GM18520 (cell line): ENCODE data around the gene CCDC171.
"Not testable (repeated sequence)": the region's sequence is repeated elsewhere in the genome, so short reads cannot be mapped to it uniquely, and the experiment has no call there.

Source experiments
- ATAC-seq: cut with Tn5 transposase; IDR thresholded peaks from one replicate; pipeline ENCODE4 v1.9.1; 2021; ENCODE audit not compliant: unreplicated experiment

CCDC171 gene

DNA sequence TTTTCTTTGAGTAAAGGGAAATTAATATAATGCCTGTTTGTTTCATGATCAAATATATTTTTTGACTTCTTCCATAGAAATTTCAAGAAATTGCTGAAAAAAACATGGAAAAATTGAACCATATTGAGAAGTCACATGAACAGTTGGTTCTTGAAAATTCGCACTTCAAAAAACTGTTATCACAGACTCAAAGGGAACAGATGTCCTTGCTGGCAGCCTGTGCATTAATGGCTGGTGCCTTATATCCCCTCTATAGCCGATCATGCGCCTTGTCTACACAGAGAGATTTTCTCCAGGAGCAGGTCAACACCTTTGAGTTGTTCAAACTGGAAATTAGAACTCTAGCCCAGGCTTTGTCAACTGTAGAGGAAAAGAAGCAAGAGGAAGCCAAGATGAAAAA, 191.4 kb downstream of the CCDC171 start:
- no peak for ATAC-seq

DNA sequence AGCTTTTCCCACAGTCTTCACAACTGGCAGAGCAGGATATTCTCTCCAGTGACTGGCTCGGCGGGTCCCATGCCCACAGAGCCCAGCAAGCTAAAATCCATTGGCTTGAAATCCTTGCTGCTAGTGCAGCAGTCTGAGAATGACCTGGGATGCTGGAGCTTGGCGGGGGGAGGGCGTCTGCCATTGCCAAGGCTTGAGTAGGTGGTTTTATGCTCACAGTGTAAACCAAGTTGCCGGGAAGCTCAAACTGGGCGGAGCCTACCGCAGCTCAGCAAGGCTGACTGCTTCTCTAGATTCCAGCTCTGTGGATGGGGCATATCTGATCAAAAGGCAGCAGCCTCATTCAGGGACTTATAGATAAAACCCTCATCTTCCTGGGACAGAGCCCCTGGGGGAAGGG, 194.1 kb downstream of the CCDC171 start:
- no peak for ATAC-seq

DNA sequence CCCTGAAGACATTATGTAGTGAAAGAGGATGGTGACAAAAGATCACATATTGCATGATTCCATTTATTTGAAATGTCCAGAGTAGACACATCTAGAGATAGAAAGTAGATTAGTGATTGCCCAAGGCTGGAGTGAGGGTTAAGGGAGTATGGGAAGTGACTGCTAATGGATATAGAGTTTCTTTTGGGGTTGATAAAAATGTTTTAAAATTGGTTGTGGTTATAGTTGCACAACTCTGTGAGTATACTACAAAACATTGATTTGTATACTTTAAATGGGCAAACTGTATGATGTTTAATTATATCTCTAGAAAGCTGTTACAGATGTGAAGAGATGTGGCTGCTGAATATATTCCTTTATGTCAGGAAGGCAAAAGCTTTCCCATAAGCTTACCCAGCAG, 202.8 kb downstream of the CCDC171 start:
- no peak for ATAC-seq

DNA sequence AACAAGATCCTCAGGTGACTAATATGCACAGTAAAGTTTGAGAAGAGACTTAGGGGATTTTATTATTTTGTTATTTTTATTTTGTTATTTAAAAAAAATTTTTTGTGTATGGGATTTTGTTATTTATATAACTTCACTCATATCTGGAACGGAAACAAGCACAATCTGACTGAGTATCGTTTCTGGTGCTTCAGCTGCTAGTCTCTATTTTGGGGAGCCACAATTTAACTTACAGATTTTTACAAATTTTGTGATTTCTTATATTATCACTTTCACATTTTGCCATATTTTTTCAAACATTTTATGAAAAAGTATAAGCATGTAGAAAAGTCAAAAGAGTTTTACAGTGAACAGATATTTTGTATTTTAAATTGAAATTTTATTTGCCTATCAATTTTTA, 208.7 kb downstream of the CCDC171 start:
- no peak for ATAC-seq

DNA sequence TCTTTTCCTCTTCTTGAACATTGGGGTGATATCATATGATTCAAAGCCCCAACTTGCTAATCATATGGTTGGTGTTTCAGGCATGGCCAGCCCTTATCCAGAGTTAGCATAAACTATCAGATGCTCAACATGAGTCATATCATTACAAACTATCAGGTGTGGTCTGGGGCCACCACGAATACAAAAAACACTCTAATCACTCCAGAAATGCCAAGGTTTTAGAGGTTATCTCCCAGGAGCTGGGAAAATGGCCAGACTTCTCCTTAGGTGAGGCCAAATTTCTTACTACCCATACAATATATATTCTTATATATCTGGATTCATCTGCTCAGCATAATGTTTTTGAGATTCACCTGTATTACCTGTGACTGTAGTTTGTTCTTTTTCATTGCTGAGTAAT, 210.5 kb downstream of the CCDC171 start:
- ATAC-seq = no peak

DNA sequence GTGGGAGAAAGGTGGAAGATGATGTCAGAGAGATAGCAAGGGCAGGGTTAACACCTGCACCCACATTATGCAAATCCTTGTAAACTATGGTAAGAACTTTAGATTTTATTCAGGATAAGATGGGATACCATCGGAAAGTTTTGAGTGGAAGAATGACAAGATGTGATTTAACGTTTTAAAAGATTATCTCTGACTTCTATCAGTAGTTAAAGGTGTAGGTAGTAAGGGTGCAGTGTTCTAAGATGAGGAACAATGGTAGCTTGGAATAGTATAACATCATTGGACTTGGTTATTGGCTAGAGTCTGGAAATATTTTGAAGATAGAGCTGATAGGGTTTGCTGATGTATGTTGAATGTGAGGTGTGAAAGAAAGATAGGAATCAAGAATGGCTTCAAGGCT, 211.3 kb downstream of the CCDC171 start:
- no peak for ATAC-seq

DNA sequence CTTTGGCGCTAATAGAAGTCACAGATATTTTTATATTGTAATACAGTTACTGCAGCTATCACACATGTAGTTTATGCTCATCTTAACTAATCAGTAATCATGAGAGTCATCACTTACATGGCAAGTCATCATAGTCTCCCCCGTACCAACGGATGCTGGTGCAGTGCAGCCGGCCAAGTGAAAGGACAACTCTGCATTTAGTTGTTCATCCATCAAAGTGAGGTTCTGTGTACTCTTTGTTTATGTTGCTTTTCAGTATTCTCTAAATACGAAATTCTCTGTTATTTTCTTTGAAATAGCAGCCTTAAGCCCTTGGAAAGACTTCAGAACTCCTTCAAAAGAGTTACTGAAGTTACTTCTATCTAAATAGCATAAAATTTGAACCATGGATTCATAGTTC, 216.7 kb downstream of the CCDC171 start:
- ATAC-seq = no peak

DNA sequence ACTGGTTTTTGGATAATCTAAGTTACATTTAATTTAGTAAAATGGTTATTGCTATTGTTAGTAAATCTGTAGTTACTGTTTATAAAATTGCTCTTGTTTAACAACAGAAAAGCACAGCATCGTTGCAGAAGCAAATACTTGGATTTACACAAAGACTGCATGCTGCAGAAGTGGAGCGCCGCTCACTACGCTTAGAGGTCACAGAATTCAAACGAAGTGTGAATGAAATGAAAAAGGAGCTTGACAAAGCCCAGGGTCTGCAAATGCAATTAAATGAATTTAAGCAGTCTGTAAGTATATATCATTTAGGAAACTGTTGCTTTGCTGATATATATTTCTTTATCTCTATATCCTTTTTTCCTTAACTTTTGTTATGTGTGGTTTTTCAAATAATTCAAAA, 226.0 kb downstream of the CCDC171 start:
- ATAC-seq = no peak

DNA sequence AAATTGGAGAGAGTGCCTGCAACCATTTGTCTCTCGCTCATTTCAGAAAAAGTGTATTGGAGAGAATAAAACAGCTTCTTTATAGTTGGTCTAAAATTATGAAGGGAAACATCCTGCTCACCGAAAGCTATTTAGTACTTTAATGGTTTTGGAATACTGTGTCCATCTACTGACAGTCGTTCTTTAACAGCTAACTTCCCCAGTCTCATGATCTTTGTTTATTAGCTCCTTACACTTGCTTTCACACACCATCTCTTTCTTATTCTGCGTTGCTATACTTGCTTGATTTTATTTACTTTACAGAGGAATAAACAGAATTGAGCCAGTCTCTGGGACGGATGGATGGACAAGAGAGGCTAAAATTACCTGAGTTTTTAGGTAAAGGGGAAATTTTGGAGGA, 229.3 kb downstream of the CCDC171 start:
- ATAC-seq = no peak

DNA sequence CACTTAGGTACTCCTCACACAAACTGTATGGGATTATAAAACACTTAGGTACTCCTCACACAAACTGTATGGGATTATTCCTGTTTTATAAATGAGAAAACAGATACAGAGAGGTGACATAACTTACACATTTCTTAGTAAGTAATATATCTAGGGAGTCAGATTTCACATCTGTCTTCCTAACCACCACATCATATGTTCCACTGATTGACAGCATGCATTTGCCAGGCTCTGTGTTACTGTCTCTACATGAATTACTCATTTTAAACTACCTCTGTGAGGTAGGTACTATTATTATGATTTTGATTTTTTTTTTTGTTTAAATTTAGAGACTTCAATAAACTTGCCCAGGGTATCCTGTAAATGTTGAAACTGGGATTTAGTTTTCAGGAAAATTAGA, 232.7 kb downstream of the CCDC171 start:
- ATAC-seq = no peak

DNA sequence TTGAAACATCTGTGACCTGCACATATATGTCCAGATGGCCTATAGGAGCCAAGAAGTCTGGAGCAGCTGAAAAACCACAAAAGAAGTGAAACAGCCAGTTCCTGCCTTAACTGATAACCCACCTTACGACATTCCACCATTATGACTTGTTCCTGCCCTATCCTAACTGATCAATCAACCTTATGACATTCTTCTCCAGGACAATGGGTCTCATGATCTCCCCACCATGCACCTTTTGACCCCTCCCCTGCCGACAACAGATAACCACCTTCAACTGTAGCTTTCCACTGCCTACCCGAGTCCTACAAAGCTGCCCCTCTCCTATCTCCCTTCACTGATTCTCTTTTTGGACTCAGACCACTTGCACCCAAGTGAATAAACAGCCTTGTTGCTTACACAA, 233.8 kb downstream of the CCDC171 start:
- ATAC-seq = no peak

DNA sequence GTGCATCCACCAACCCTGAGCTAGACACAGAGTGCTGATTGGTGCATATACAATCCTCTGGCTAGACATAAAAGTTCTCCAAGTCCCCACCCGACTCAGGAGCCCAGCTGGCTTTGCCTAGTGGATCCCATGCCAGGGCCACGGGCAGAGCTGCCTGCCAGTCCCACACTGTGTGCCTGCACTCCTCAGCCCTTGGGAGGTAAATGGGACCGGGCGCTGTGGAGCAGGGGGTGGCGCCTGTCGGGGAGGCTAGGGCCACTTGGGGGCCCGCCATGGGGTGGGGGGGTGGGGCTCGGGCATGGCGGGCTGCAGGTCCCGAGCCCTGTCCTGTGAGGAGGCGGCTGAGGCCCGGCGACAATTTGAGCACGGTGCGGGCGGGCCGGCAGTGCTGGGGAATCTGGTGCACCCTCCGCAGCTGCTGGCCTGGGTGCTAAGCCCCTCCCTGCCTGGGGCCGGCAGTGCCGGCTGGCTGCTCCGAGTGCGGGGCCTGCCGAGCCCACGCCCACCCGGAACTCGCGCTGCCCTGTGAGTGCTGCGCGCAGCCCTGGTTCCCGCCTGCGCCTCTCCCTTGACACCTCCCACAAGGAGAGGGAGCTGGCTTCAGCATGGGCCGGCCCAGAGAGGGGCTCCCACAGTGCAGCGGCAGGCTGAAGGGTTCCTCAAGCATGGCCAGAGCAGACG, 257.5 kb downstream of the CCDC171 start:
- ATAC-seq = not testable (repeated sequence)

DNA sequence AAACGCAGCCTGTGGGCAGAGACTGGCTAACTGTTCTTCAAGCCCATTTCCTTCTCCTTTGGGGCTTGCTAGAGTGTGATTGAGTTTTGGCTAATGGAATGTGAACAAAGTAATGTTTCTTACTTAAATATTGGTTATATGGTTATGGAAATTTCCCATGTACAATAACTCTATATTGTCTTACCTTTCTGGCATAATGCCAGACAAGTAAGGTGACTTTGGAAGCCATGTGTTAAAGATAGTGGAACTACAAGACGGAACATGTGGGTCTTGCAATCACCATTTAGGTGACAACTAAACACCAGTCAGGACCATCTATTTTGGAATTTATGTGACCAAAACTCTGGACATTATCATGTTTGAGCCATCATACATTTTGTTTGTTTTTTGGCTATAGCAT, 260.2 kb downstream of the CCDC171 start:
- ATAC-seq = no peak

DNA sequence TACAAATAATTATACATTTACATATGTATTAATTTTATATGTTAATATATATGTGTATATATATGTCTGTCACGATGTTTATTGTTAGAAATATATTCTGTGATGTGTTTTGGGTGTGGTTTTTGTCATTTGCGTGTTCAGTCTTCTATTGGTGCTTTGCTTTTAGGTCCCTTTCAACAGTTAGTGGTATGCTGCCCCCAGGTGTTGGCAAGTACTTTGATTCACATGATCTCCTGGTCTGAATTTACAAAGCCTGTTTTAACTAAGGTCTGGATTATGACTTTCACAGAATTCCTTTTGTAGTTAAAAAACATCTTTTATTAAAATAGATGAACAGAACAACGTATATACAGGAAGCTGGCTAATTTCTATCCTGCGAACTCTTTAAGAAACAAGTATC, 271.5 kb downstream of the CCDC171 start:
- ATAC-seq = no peak

DNA sequence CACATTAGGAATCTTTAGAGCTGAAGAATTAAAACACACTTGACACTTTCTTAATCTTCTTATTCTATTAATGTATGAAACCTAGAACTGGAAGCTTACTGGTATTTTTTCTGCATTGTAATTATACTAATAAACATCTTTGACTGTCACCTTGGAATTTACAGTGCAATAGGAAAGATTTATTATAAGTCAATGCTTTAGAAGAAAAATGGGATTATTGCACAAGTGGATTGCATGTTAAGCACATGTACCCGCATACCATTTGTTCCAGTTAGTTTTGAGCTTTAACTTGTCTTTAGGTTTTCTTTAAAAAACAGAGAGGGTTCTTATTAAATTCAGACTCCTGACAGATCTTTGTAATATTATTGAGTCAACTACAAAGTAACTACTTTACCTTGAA, 278.5 kb downstream of the CCDC171 start:
- no peak for ATAC-seq

DNA sequence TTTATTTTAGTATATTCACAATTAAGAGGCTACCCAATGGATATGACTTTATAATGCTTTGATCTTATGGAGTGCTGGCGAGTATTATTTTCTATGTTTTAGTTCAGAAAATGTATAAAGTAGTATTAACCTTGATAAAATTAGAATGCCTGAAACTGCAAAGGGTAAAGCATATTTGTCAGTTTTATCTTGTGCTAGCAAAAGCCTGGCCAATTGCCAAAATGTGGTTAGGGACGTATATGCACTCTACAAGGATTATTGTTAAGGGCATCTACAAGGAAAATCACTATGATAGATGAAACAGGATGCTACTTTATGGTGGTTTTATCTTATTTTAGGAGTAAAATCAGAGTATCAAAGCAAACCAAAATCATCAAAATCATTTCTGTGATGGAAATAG, 281.7 kb downstream of the CCDC171 start:
- no peak for ATAC-seq

DNA sequence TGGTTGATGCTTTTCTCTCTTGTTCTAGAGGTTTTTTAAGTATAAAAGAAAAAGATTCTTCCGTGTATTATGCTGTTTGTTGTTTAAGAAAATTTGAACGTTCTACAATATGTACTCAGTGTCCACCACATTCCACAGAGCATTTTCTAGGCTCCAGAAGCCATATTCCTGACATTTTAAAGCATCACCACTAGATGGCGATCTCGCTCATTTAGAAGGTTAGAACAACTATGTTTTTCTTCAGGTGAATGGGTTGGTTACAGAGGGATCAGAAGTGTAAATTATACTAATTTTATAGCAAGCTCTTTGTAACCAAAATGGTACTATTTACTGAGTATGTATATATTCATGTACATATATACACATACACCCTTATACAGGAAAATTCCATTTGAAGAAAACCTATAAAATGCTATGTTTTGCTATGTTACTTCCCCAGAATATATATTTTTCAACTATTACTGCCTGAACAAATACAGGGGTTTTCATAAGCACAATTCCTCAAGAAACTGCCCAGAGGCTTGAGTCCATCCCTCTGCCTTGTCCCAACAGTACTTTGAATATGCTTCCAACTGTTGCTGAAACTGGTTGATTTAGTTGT, 284.3 kb downstream of the CCDC171 start:
- ATAC-seq = peak; percentile 78

DNA sequence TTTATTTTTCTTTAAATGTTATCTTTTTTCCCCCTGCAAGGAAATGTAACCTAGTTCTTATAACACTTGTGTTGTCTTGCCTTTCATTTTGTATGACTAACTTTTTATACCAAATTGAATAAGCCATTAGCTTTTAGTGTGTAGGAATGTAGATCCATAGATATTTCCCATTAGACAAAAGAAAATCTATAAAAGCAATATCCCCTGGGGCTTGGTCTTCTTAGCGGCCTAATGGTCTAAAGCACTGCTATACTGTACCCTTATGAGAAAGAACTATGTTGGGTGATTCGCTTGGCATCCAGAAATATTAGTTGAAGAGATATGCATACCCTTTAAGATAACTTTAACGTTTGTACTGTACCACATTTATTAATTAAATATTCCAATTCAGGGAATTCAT, 289.2 kb downstream of the CCDC171 start:
- no peak for ATAC-seq

DNA sequence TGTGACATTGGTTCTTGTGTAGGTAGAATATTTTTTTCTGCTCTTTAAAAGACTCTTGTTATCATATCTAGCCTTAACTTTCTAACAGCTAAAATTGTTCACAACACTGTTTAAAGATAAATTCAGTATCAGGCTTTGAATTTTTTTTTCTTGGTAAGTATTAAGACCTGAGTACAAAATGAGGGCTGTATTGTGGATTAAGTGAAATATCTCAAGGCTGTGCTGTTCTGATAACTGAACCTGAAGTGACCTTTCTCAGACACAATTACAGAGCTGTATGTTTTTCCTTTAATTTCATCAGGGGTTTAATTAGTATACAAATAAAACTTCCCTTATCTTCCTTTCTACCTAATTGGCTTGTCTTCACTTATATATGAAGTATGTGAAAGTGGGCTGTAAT, 290.5 kb downstream of the CCDC171 start:
- no peak for ATAC-seq

DNA sequence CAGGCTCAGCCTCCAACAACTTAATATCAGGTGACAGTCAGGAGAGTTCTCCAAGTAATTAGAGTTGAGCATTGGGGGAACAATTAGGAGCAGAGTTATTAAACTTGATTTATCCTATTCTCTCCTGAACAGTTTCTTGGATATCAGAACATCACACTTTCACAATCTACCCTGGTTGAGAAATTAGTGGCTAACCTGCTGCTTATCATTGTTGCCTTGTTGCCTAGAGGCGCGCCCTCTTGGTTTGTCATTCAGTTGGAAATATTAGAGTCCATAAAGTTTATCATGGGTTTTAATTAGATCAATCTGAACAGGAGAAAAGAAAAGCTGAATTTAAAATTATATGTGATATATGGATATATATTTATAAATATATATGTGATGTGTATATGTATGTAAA, 291.1 kb downstream of the CCDC171 start:
- no peak for ATAC-seq

DNA sequence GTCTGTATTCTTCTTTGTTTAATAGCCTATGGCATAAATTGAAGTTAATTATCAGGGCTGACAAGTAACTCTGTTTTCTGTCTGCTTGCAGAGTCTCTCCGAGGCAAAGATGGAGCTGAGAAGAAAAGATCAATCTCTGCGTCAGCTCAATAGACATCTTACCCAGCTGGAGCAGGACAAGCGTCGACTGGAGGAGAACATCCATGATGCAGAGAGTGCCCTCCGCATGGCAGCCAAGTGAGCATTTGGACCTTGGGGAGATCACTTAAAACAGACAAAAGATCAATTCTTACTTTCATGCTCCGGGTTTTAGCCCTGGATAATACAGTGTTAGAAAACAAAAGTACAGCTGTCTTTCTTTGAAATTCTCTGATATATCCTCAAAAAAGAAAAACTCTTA, 293.8 kb downstream of the CCDC171 start:
- no peak for ATAC-seq

DNA sequence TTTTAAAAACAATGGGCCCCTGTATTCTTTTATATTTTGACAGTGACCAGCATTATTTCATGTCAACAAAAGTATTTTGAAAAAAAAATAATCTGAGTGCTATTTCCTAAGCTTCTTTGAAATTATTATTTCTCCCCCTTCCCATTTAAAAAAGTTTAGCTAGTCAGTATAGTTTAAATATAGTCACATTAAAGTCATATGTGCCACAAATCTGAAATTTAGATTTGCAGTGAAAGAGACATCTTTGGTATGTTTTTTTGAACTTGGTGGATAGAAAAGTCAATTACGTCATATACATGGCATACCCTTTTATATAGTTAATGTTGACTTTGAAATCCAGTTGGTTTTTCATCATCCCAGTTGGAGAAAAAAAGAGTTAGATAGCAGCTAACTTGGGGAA, 297.0 kb downstream of the CCDC171 start:
- ATAC-seq = no peak

DNA sequence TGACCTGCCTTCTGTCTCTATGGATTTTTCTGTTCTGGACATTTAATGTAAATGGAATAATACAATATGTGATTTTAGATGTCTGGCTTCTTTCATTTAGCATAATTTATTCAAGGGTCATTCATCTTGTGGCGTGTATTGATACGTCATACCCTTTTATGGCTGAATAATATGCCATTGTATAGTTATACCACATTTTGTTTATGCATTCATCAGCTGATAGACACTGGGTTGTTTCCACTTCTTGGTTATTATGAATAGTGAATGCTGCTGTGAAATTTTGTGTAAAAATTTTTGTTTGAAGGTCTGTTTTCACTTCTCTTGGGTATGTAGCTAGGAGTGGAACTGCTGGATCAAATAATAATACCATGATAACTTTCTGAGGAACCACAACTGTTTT, 298.9 kb downstream of the CCDC171 start:
- no peak for ATAC-seq
